Spinal cord (tissue), 10 donors: Measurements from ENCODE around the gene SEMA4C. TPM values are rescaled to one million over a fixed set of nuclear protein-coding genes. Genes with fewer than 3 reads are reported as not detected.

Experiments
- DNase-seq, 6 donors: peaks; one replicate each; pipeline versions ENCODE4 v3.0.0 to v3.0.0-alpha.2; 2013 to 2015; ENCODE audit warnings: low spot score in 6 of 6, low read depth in 4 of 6
- H3K27ac ChIP-seq: one replicate; pipeline ENCODE4 v1.5.1; 2013; ENCODE audit warnings: low read depth, low read length, control low read depth
- H3K27me3 ChIP-seq: one replicate; pipeline ENCODE4 v1.6.1; 2013; ENCODE audit warnings: low read length; ENCODE audit not compliant: control insufficient read depth, insufficient read depth
- H3K36me3 ChIP-seq: one replicate; pipeline ENCODE4 v1.6.1; 2013; ENCODE audit warnings: low read length; ENCODE audit not compliant: control insufficient read depth, insufficient read depth
- H3K4me1 ChIP-seq: one replicate; pipeline ENCODE4 v1.6.1; 2013; ENCODE audit warnings: low read length; ENCODE audit not compliant: control insufficient read depth, insufficient read depth
- H3K4me3 ChIP-seq: one replicate; pipeline ENCODE4 v1.5.1; 2013; ENCODE audit warnings: low read depth, low read length, control low read depth
- H3K9me3 ChIP-seq: one replicate; pipeline ENCODE4 v1.6.1; 2013; ENCODE audit warnings: low read length; ENCODE audit not compliant: control insufficient read depth, insufficient read depth
- WGBS: methylation state at CpG from one replicate; pipeline ENCODE4 v1.1.5; 2013; ENCODE audit warnings: missing lambda C conversion rate; ENCODE audit not compliant: insufficient coverage; 5-methylcytosine and 5-hydroxymethylcytosine counted together
- polyA plus RNA-seq, 2 donors: library from polyadenylated mRNA; unstranded; fragments of 120-200 nt; gene quantifications; one replicate each; pipeline ENCODE4 v1.2.1, GENCODE V29; 2013; ENCODE audit not compliant: insufficient read length in 2 of 2
- total RNA-seq, 2 donors: library from RNA; depleted of rRNA in 1 of 2; stranded (reverse); fragments of 120-200 nt in 1 of 2; fragments of >200 nt in 1 of 2; gene quantifications; one replicate each; pipeline versions ENCODE4 v1.2.3 to v1.2.4, GENCODE V29; 2013 to 2014
- donor health status: healthy.

Gene SEMA4C
- total and polyA plus RNA-seq, 4 donors: 35.9 to 84.0 (median 57.4) TPM

GRCh38 chr2:96816127-96816835 is 53.6 kb downstream of the SEMA4C start, which contains the start of gene CNNM3:
Gene CNNM3 (plus strand): TSS chr2:96816268. CDS start chr2:96816278, 10 bp downstream.
- no peaks in the 10 kb centered on the region for H3K9me3 ChIP-seq
- DNase-seq: peak; percentile 73 to 98 (median 90)
- H3K27ac ChIP-seq: peak within 1 kb of the TSS; percentile 67
- no peaks in the 10 kb centered on the region for H3K27me3 ChIP-seq
- under 1% methylated on average over 103 of the region's 103 CpGs for WGBS
- H3K4me1 ChIP-seq: peaks cover 47% of the 10 kb centered on the region
- peak within 1 kb of the TSS; percentile 47 for H3K4me3 ChIP-seq
- H3K36me3 ChIP-seq: peaks cover 22% of the 10 kb centered on the region

GRCh38 chr2:96815326-96816126 is 54.4 kb downstream of the SEMA4C start:
- WGBS: 0% methylated on average over 54 of the region's 60 CpGs
- Histone ChIP-seq H3K36me3 (peaks cover 25% of the 10 kb centered on the region), H3K9me3 (no peaks in the 10 kb centered on the region), H3K4me1 (peaks cover 40% of the 10 kb centered on the region), H3K27me3 (no peaks in the 10 kb centered on the region), H3K4me3 (peak overlapping the region; percentile 45), H3K27ac (peak overlapping the region; percentile 67)
- peak in 2 of 6 donors; percentile 26 to 51 for DNase-seq

GRCh38 chr2:96813656-96814055 is 56.2 kb downstream of the SEMA4C start:
- H3K27me3 ChIP-seq: no peaks in the 10 kb centered on the region
- no peaks in the 10 kb centered on the region for H3K9me3 ChIP-seq
- H3K4me1 ChIP-seq: peaks cover 21% of the 10 kb centered on the region
- no peak overlapping the region for H3K27ac ChIP-seq
- DNase-seq: no peak
- no peak overlapping the region for H3K4me3 ChIP-seq
- peaks cover 29% of the 10 kb centered on the region for H3K36me3 ChIP-seq
- 100% methylated on average over 1 of the region's 4 CpGs for WGBS

- 20% methylated on average over 1 of the region's 3 CpGs for WGBS
- Histone ChIP-seq H3K9me3 (no peaks in the 10 kb centered on the region), H3K27me3 (no peaks in the 10 kb centered on the region), H3K27ac (no peak overlapping the region), H3K36me3 (peaks cover 32% of the 10 kb centered on the region), H3K4me1 (peaks cover 5% of the 10 kb centered on the region), H3K4me3 (no peak overlapping the region)
- no peak for DNase-seq
Observed at GRCh38 chr2:96811917-96812316, 58.0 kb downstream of the SEMA4C start.

GRCh38 chr2:96810783-96811192 is 59.1 kb downstream of the SEMA4C start:
- Histone ChIP-seq H3K36me3 (peaks cover 32% of the 10 kb centered on the region), H3K4me3 (no peak overlapping the region), H3K4me1 (peaks cover 5% of the 10 kb centered on the region), H3K27ac (no peak overlapping the region), H3K27me3 (no peaks in the 10 kb centered on the region), H3K9me3 (no peaks in the 10 kb centered on the region)
- no peak for DNase-seq
- 89% methylated on average over 5 of the region's 5 CpGs for WGBS

GRCh38 chr2:96809951-96810782 is 59.7 kb downstream of the SEMA4C start:
- H3K4me3 ChIP-seq: no peak overlapping the region
- 93% methylated on average over 7 of the region's 12 CpGs for WGBS
- H3K27ac ChIP-seq: no peak overlapping the region

More at GRCh38 chr2:96809951-96810782, 59.7 kb downstream of the SEMA4C start:
- Histone ChIP-seq H3K4me1 (peaks cover under 1% of the 10 kb centered on the region), H3K27me3 (no peaks in the 10 kb centered on the region), H3K9me3 (no peaks in the 10 kb centered on the region), H3K36me3 (peaks cover 32% of the 10 kb centered on the region)
- no peak for DNase-seq

Other genes with a start within 250 kb of the SEMA4C start
- 10 to 100 TPM; 31.2 to 43.6 TPM for gene KANSL3, start 231.8 kb downstream of the SEMA4C start, total RNA-seq
- 10 to 100 TPM; 35.4 to 44.4 TPM for gene KANSL3, start 231.8 kb downstream of the SEMA4C start, polyA plus RNA-seq
- gene FER1L5, start 227.3 kb downstream of the SEMA4C start, total RNA-seq: under 1 TPM; 0.30 to 0.66 TPM
- gene FER1L5, start 227.3 kb downstream of the SEMA4C start, polyA plus RNA-seq: under 1 TPM; 0.27 to 0.57 TPM
- 10 to 100 TPM; 29.7 to 34.0 TPM for gene LMAN2L, start 130.0 kb downstream of the SEMA4C start, total RNA-seq
- 10 to 100 TPM; 26.7 to 33.6 TPM for gene LMAN2L, start 130.0 kb downstream of the SEMA4C start, polyA plus RNA-seq
- gene CNNM4, start 109.2 kb downstream of the SEMA4C start, total RNA-seq: 1 to 10 TPM; 5.1 TPM
- gene CNNM4, start 109.2 kb downstream of the SEMA4C start, polyA plus RNA-seq: 10 to 100 TPM in 1 of 2 donors, 1 to 10 TPM in 1; 9.7 to 12.6 TPM
- gene CNNM3, start 53.8 kb downstream of the SEMA4C start, total RNA-seq: 10 to 100 TPM; 10.2 to 14.0 TPM
- 10 to 100 TPM; 37.0 to 51.5 TPM for gene CNNM3, start 53.8 kb downstream of the SEMA4C start, polyA plus RNA-seq
- gene ANKRD23, start 26.1 kb downstream of the SEMA4C start, total RNA-seq: 1 to 10 TPM; 2.6 to 5.6 TPM
- 10 to 100 TPM in 1 of 2 donors, 1 to 10 TPM in 1; 10.0 to 14.4 TPM for gene ANKRD23, start 26.1 kb downstream of the SEMA4C start, polyA plus RNA-seq
- 10 to 100 TPM in 1 of 2 donors, 1 to 10 TPM in 1; 7.6 to 12.6 TPM for gene ANKRD39, start 12.1 kb downstream of the SEMA4C start, total RNA-seq
- 10 to 100 TPM; 24.0 to 27.6 TPM for gene ANKRD39, start 12.1 kb downstream of the SEMA4C start, polyA plus RNA-seq
- gene FAM178B, start 116.5 kb upstream of the SEMA4C start, total RNA-seq: 1 to 10 TPM in 1 of 2 donors, under 1 TPM in 1; 0.83 to 1.4 TPM
- 1 to 10 TPM; 4.4 to 6.9 TPM for gene FAM178B, start 116.5 kb upstream of the SEMA4C start, polyA plus RNA-seq
- gene FAHD2B, start 224.8 kb upstream of the SEMA4C start, total RNA-seq: 10 to 100 TPM; 12.4 to 21.6 TPM
- gene FAHD2B, start 224.8 kb upstream of the SEMA4C start, polyA plus RNA-seq: 10 to 100 TPM; 17.4 to 34.1 TPM
- gene ANKRD36, start 243.1 kb upstream of the SEMA4C start, total RNA-seq: 100 to 1,000 TPM in 1 of 2 donors, 10 to 100 TPM in 1; 73.3 to 164 TPM
- gene ANKRD36, start 243.1 kb upstream of the SEMA4C start, polyA plus RNA-seq: 10 to 100 TPM; 17.2 to 23.1 TPM